ENCODE results near the gene WDTC1. TPM values are rescaled to one million over a fixed set of nuclear protein-coding genes. Genes with fewer than 3 reads are reported as not detected.
A peak's percentile ranks its signal among the peaks of the same experiment; 100 is the strongest.

Gene WDTC1
- total RNA-seq, 1 donor from 2014 or later: 26.5 TPM

GRCh38 chr1:27335506-27336422, 101.3 kb downstream of the WDTC1 start:
- DNase-seq (ENCODE audit: low read depth, low spot score): no peak
- no peak overlapping the region for H3K4me3 Mint-ChIP-seq
- no peak overlapping the region for H3K27ac Mint-ChIP-seq (ENCODE audit: unreplicated experiment)
- TF ChIP-seq CTCF (conservative IDR thresholded peaks at IDR 0.05): no peak
- H3K27me3 Mint-ChIP-seq (ENCODE audit: low read depth): no peaks in the 10 kb centered on the region
- peaks cover 14% of the 10 kb centered on the region for H3K4me1 Mint-ChIP-seq
- H3K9me3 Mint-ChIP-seq: no peaks in the 10 kb centered on the region
- peaks cover 5% of the 10 kb centered on the region for H3K36me3 Mint-ChIP-seq (ENCODE audit: low read depth)

DNA sequence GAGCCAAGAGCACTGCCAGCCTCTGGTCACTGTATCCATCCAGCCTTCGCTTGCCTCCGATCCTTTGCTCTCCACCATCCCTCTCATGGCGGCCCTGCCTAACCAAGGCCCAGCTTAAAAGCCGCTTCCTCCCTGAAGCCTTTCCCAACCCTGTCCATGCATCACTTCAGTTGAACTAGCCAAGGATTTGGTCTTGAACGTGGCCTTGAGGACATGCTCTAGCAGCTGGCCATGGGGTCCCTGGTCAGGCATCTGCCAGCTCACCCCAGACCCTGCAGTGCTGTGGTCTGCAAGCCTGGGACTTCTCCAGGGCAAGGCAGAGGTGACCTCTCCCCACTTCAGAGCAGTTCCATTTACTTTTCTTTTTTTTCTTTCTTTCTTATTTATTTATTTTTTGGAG, 102.3 kb downstream of the WDTC1 start:
- H3K27ac Mint-ChIP-seq (ENCODE audit: unreplicated experiment): no peak overlapping the region
- H3K36me3 Mint-ChIP-seq (ENCODE audit: low read depth): peaks cover 5% of the 10 kb centered on the region
- H3K4me1 Mint-ChIP-seq: peaks cover 18% of the 10 kb centered on the region
- no peak for DNase-seq (ENCODE audit: low read depth, low spot score)
- no peak for TF ChIP-seq CTCF (conservative IDR thresholded peaks at IDR 0.05)
- peaks cover 4% of the 10 kb centered on the region for H3K27me3 Mint-ChIP-seq (ENCODE audit: low read depth)
- no peaks in the 10 kb centered on the region for H3K9me3 Mint-ChIP-seq
- no peak overlapping the region for H3K4me3 Mint-ChIP-seq

DNA sequence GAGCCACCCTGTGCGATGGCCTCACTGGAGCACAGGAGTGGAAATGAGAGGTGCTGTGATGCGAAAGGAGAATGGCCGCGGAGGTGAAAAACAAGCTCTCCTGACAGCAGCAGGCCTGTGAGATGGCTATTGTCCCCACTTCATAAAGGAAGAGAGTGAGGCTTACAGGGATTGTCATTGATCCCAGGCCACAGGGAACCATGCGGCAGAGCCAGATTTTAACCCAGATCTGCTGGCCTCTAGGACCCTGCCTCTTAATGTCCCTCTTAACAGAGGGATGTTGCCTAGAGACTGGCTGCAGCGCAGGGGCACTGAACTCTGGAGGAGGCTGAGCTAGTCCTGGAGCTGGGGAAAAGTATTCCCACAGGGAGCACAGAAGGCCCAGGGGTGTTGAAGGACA, 104.3 kb downstream of the WDTC1 start:
- no peak for DNase-seq (ENCODE audit: low read depth, low spot score)
- Mint-ChIP-seq H3K9me3 (no peaks in the 10 kb centered on the region), H3K36me3 (ENCODE audit: low read depth) (no peaks in the 10 kb centered on the region), H3K27ac (ENCODE audit: unreplicated experiment) (peak overlapping the region; percentile 85), H3K27me3 (ENCODE audit: low read depth) (peaks cover 4% of the 10 kb centered on the region), H3K4me1 (peaks cover 24% of the 10 kb centered on the region), H3K4me3 (peak overlapping the region; percentile 11)
- no peak for TF ChIP-seq CTCF (conservative IDR thresholded peaks at IDR 0.05)

DNA sequence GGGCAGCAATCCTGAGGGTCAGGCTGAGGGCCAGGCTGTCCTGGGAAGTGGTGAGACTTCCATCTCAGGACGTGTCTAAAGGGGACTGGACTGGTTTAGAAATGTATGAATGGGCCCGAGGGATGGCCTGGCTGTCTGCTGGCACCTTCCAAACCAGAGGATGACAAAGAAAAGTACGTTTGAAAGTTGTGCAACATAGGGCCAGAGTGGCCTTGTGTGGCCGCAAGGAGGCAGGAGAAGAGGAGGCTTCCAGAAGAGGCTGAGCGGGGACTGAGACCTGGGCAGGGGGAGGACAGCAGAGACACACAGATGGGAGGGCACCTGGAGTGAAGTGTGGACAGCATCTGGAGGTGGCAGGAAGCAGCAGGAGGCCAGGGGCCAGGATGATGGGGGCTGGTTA, 104.8 kb downstream of the WDTC1 start:
- TF ChIP-seq CTCF (conservative IDR thresholded peaks at IDR 0.05): no peak
- Mint-ChIP-seq H3K9me3 (no peaks in the 10 kb centered on the region), H3K4me3 (peak overlapping the region; percentile 23), H3K4me1 (peaks cover 24% of the 10 kb centered on the region), H3K36me3 (ENCODE audit: low read depth) (no peaks in the 10 kb centered on the region), H3K27me3 (ENCODE audit: low read depth) (peaks cover 4% of the 10 kb centered on the region), H3K27ac (ENCODE audit: unreplicated experiment) (peak overlapping the region; percentile 16)
- no peak for DNase-seq (ENCODE audit: low read depth, low spot score)

GRCh38 chr1:27341525-27342252, 107.3 kb downstream of the WDTC1 start, which contains the start of gene SYTL1:
SYTL1 (plus strand) TSS chr1:27342022; CDS start chr1:27345335, 3,313 bp downstream.
- Mint-ChIP-seq H3K36me3 (ENCODE audit: low read depth) (no peaks in the 10 kb centered on the region), H3K27me3 (ENCODE audit: low read depth) (peaks cover 9% of the 10 kb centered on the region), H3K4me1 (peaks cover 24% of the 10 kb centered on the region), H3K9me3 (no peaks in the 10 kb centered on the region), H3K4me3 (no peak within 1 kb of the TSS), H3K27ac (ENCODE audit: unreplicated experiment) (peak within 1 kb of the TSS; percentile 35)
- TF ChIP-seq CTCF (conservative IDR thresholded peaks at IDR 0.05): no peak
- no peak for DNase-seq (ENCODE audit: low read depth, low spot score)

Measured in neural crest cell (in vitro differentiated cells).